Upper lobe of left lung (tissue), 4 donors: ENCODE measurements around the gene SERTAD1.
"Not testable (repeated sequence)": the region's sequence is repeated elsewhere in the genome, so short reads cannot be mapped to it uniquely, and the experiment has no call there.

ENCODE experiments used
- POLR2AphosphoS5 ChIP-seq, 2 donors: sonication (generic); formaldehyde crosslinking; IDR thresholded peaks; one replicate each; pipeline ENCODE4 v1.5.1; 2017; ENCODE audit warnings: antibody characterized with exemption in 2 of 2
- TF ChIP-seq, protein P1 (sequence below), 6 experiments: fragments of 450-650 bp in 4 of 6; fragments of 200-600 bp in 2 of 6; sonication (generic) in 2 of 6; IDR thresholded peaks; one replicate each; pipeline ENCODE4 v1.5.1; 2016 to 2019; ENCODE audit warnings: antibody characterized with exemption in 6 of 6

DNA sequence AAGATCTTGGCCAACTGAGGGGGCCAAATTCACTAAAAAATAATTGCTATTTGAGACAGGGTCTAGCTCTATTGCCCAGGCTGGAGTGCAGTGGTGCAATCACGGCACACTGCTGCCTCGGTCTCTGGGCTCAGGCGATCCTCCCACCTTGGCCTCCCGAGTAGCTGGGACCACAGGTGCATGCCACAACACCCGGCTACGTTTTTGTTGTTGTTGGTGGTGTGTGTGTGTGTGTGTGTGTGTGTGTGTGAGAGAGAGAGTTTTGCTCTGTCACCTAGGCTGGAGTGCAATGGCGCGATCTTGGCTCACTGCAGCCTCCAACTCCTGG lies 17.2 kb downstream of the SERTAD1 start:
- TF ChIP-seq, protein P1, sequence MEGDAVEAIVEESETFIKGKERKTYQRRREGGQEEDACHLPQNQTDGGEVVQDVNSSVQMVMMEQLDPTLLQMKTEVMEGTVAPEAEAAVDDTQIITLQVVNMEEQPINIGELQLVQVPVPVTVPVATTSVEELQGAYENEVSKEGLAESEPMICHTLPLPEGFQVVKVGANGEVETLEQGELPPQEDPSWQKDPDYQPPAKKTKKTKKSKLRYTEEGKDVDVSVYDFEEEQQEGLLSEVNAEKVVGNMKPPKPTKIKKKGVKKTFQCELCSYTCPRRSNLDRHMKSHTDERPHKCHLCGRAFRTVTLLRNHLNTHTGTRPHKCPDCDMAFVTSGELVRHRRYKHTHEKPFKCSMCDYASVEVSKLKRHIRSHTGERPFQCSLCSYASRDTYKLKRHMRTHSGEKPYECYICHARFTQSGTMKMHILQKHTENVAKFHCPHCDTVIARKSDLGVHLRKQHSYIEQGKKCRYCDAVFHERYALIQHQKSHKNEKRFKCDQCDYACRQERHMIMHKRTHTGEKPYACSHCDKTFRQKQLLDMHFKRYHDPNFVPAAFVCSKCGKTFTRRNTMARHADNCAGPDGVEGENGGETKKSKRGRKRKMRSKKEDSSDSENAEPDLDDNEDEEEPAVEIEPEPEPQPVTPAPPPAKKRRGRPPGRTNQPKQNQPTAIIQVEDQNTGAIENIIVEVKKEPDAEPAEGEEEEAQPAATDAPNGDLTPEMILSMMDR (IDR thresholded peaks at IDR 0.05), result not testable (repeated sequence)
- not testable (repeated sequence) for TF ChIP-seq POLR2AphosphoS5 (IDR thresholded peaks at IDR 0.05)
